ENCODE results near the gene TGM4. TPM values are rescaled to one million over a fixed set of nuclear protein-coding genes. Genes with fewer than 3 reads are reported as not detected.

The TGM4 gene
- total RNA-seq, 1 donor from 2014 or later: 0.09 TPM

DNA sequence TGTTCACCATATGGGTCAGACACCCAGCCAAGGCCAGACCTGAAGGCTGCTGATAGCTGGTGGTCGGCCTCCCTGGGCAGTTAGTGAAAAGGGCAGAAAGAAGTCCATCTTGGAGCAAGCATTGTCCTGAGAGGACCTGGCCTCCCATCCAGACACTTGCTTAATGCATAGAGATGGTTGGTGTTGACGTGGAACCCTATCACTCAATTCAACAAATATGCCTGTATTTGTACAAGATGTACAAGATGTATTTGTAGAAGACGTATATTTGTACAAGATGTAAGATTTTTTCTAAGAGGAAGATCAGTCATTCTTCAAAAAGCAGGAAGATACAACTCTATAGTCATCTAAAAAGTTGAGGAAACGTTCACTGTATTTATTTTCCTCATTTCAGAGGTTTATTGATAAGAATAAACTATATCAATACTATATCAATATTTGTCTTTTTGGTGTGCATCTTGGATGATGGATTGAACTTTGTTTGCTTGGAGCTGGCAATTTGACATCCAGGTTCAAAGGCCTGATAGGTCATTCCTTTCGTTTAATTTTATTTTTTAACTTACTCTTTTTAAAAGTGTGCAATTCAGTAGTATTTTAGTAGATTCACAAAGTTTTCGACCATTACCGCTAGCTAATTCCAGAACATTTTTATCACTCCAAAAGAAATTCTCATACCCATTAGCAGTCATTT lies 6.8 kb upstream of the TGM4 start:
- Mint-ChIP-seq H3K4me3 (no peak overlapping the region), H3K4me1 (peaks cover 8% of the 10 kb centered on the region), H3K36me3 (peaks cover 33% of the 10 kb centered on the region), H3K27ac (no peak overlapping the region), H3K9me3 (peaks cover 13% of the 10 kb centered on the region), H3K27me3 (ENCODE audit: low read depth) (no peaks in the 10 kb centered on the region)
- no peak for DNase-seq (ENCODE audit: low spot score in 2 of 2, unreplicated experiment in 2 of 2)
- TF ChIP-seq CTCF (IDR thresholded peaks at IDR 0.05; ENCODE audit: unreplicated experiment): no peak

DNA sequence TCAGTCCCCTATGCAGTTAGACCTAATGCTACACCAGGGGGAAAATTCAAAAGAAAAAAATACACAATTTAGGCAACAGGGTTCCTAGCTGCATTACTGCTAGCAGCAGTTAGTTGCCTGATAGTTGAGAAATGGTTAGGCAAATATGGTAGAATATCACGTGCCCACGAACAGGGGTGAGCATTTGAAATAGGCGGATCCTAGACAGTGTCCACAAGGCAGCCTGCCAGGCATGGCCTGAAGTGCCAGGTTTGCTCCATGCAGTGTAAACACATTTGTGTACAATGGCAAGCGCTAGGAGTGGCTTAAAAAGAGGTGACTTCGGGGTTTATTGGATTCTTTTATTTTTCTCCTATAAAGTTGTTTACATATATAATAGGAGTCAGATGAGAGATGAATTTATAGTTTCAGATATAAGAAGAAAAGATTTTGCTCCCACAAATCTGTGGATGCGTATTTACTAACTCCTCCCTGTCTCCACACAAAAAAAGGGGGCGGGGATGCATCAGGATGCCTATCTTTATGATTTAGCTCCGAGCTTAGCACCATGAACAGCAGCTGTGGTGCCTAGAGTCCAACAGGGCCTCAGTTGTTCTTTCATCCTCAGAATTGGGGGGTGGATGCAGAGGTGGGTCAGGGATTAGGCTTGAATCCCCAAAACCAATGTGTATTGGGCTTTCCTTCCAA lies 3.9 kb upstream of the TGM4 start:
- no peak for DNase-seq (ENCODE audit: low spot score in 2 of 2, unreplicated experiment in 2 of 2)
- Mint-ChIP-seq H3K9me3 (peaks cover 13% of the 10 kb centered on the region), H3K27ac (no peak overlapping the region), H3K4me3 (no peak overlapping the region), H3K27me3 (ENCODE audit: low read depth) (no peaks in the 10 kb centered on the region), H3K4me1 (no peaks in the 10 kb centered on the region), H3K36me3 (peaks cover 21% of the 10 kb centered on the region)
- no peak for TF ChIP-seq CTCF (IDR thresholded peaks at IDR 0.05; ENCODE audit: unreplicated experiment)

DNA sequence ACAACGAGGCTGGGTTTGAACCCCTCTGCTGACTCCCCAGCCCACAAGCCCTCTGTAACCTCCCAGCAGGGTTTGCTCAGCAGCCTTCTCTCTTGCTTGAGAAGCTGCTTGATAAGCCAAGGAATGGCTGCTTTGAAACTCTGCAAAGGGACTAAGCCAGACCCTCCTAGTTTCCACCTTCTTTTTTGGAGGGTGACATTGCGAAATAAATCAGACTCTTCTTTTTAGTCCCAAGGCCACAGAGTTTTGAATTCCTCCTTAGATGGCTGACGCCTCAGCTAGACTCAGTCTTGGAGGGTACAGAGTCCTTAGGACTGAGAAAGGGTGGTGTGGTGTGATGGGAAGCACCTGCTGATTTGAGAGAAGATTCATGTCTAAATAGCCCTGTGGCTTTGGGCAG lies 1.2 kb downstream of the TGM4 start:
- Mint-ChIP-seq H3K27ac (no peak overlapping the region), H3K4me3 (no peak overlapping the region), H3K4me1 (no peaks in the 10 kb centered on the region), H3K9me3 (no peaks in the 10 kb centered on the region), H3K36me3 (no peaks in the 10 kb centered on the region), H3K27me3 (ENCODE audit: low read depth) (no peaks in the 10 kb centered on the region)
- no peak for TF ChIP-seq CTCF (IDR thresholded peaks at IDR 0.05; ENCODE audit: unreplicated experiment)
- DNase-seq (ENCODE audit: low spot score in 2 of 2, unreplicated experiment in 2 of 2): no peak

DNA sequence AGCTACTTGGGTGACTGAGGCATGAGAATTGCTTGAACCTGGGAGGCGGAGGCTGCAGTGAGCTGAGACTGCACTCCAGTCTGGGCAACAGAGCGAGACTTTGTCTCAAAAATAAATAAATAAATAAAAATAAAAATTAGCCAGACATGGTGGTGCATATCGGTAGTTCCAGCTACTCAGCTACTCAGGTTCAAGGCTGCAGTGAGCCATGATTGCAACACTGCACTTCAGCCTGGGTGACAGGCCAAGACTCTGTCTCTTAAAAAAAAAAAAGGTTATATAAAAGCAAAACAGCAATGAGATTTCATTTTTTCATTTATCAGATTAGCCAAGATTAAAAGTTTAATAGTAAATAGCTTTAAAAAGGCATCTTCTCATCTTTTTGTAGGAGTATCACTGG lies 2.9 kb downstream of the TGM4 start:
- no peaks in the 10 kb centered on the region for H3K36me3 Mint-ChIP-seq
- no peak overlapping the region for H3K27ac Mint-ChIP-seq
- DNase-seq (ENCODE audit: low spot score in 2 of 2, unreplicated experiment in 2 of 2): no peak
- H3K27me3 Mint-ChIP-seq (ENCODE audit: low read depth): no peaks in the 10 kb centered on the region
- H3K9me3 Mint-ChIP-seq: no peaks in the 10 kb centered on the region
- no peak for TF ChIP-seq CTCF (IDR thresholded peaks at IDR 0.05; ENCODE audit: unreplicated experiment)
- H3K4me1 Mint-ChIP-seq: no peaks in the 10 kb centered on the region
- H3K4me3 Mint-ChIP-seq: no peak overlapping the region

GRCh38 chr3:44880284-44880683 lies 5.9 kb downstream of the TGM4 start:
- no peaks in the 10 kb centered on the region for H3K36me3 Mint-ChIP-seq
- no peak overlapping the region for H3K27ac Mint-ChIP-seq
- peaks cover 8% of the 10 kb centered on the region for H3K4me1 Mint-ChIP-seq
- no peak for TF ChIP-seq CTCF (IDR thresholded peaks at IDR 0.05; ENCODE audit: unreplicated experiment)
- DNase-seq (ENCODE audit: low spot score in 2 of 2, unreplicated experiment in 2 of 2): no peak
- no peaks in the 10 kb centered on the region for H3K27me3 Mint-ChIP-seq (ENCODE audit: low read depth)
- H3K4me3 Mint-ChIP-seq: no peak overlapping the region
- no peaks in the 10 kb centered on the region for H3K9me3 Mint-ChIP-seq
